SHP77 (cell line): ENCODE measurements around the gene BBIP1.
A peak's percentile ranks its signal among the peaks of the same experiment; 100 is the strongest.

Experiments used
- DNase-seq, 2 experiments: peaks; one replicate each; lab custom pipeline; 2025; lab: John Stamatoyannopoulos, UW

Gene BBIP1

GRCh38 chr10:110863361-110863760 is 55.6 kb downstream of the BBIP1 start:
- DNase-seq, result no peak

DNA sequence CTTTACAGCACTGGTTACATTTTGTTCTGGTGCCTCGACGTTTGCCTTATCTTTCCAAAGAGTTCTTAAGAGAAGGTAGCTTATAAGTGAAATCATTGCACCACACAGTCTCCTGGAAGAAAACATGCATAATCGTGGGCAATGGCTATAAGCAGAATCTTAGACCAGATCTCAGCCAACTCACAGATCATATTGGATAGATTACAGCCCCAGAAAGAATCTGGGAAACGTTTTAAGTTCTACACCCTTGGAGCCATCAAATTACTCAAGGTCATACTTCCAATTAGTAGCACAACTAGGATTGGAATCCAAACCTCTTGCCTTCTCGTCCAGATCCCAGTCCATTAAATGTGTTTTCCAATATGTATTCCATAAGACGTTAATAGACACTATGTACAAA is 56.0 kb downstream of the BBIP1 start:
- no peak for DNase-seq

DNA sequence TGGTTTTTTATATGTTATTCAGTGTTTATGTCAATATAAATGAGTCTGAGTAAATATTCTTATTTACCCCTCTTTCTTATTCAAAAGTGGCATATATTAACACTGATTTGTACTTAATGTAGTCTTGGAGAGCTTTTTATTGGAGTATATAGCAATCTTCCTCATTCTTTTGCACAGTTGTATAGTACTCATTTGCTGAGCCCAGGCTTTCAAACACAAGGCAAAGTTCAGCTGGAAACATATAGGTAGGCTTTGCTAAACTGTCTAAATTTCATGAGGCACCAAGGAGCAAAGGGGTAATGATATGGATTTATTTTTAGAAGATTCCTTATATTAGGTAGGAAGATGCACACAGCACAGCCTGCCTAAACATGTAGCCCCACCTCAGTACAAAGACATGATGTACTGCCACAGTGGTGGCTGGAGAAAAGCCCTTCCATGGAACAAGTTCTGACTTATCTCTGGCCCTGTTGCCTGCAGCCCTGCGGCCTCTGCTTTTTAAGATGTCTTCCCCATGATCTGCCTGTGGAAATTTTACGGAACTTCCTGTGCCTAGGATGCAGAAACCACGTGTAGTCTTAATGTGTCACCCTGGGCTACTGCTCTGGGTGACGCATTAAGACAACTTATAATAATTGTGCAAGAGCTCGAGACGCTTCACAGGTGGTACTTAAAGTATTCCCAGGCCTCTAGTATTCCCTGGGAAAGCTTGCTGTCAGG is 56.9 kb downstream of the BBIP1 start:
- DNase-seq, result no peak

DNA sequence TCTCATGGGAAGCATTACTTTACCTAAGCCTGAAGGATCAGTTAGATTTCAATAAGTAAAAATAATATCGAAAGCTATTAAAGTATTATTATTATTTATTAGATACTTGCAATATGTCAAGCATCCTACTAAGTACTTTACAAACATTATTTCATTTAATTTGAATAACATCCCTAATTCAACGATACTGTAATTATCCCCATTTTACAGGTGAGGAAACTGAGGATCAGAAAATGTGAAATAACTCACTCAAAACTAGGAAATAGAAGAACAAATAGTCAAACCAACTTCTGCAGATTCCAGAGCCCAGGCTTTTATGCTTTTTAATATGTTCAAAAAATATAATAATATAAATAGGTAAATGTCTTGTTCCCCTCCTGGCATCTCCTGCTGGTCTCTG is 57.5 kb downstream of the BBIP1 start:
- DNase-seq, result no peak

GRCh38 chr10:110860576-110861241 is 58.3 kb downstream of the BBIP1 start:
- no peak for DNase-seq

- DNase-seq, result no peak
Measured at GRCh38 chr10:110859973-110860376, 59.0 kb downstream of the BBIP1 start.

GRCh38 chr10:110859206-110859972 is 59.6 kb downstream of the BBIP1 start:
- no peak for DNase-seq

GRCh38 chr10:110858297-110858934 is 60.6 kb downstream of the BBIP1 start:
- no peak for DNase-seq

- peak; percentile 41 to 56 for DNase-seq
Measured at GRCh38 chr10:110857265-110858171, 61.5 kb downstream of the BBIP1 start.

- no peak for DNase-seq
Measured at GRCh38 chr10:110853921-110854605, 64.9 kb downstream of the BBIP1 start.

DNA sequence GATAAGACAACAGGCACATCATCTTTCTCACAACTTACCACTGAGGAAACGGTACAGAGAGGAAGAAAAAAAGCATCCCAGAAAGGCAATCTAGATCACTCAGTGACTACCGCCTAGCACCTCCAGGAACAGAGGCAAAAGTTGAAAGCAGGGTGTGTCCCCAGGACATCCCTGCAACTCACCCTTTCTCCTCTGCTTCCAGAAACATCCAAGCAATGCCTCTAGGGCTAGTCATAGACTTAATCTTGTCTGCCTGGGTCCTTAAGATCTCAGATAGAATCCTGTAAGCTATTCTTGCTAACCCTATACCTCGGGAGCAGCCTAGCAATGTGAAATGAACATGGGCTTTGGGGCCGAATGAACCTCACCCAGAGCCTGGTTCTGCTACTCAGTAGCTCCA is 66.0 kb downstream of the BBIP1 start:
- no peak for DNase-seq

DNA sequence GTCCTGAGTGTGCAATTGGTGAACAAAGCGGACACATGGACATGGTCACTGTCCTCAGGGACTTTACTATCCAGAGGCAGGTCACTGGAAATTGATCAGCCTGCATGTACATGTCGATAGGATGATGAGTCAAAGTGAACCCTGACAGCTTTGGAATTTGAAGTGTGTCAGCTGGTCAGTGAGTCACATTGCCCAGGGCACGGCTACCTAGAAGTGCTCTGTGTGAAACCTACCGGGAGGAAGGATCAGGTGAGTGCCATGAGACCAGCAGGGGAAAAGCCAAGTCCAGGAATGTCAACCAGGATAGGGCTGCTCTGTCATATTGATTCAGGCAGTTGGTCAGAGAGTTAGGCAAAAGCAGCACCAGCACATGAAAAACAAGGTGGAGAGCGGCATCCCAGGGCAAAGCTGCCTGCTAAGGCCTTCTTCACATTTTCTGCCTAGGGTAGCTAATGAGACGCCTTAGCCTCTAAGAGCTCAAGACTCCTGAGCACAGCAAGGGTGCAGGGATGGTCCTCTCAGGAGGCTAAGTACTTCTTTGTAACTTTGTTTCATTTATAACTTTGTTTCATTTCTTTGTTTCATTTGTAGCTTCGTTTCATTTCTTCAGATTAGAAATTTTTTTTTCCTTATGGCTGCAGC is 66.6 kb downstream of the BBIP1 start:
- DNase-seq, result no peak

- DNase-seq, result no peak
Measured at GRCh38 chr10:110851020-110851612, 67.9 kb downstream of the BBIP1 start.

DNA sequence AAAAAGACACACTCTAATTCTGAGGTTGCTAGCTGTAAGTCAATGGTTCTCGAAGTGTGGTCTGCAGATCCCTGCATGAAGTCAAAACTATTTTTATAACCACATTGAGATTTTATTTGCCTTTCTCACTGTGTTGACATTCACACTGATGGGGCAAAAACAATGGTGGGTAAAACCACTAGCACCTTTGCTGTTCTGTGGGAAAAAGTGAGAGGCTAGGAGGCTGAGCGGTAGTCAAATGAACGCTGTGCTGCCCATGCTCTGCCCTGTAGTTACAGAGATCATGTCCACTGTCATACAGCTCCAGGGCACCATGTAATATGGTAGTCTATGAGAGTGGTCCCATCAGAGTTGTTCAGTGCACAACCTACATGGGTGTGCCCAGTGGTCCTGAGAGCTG is 68.9 kb downstream of the BBIP1 start:
- DNase-seq, result no peak
